DMS53 treated with DMSO at 0.1 percent for 48 hours (cell line): ENCODE measurements around the gene RALB.
"Not testable (repeated sequence)": the region's sequence is repeated elsewhere in the genome, so short reads cannot be mapped to it uniquely, and the experiment has no call there.

ENCODE experiments used
- DNase-seq: peaks from one replicate; lab custom pipeline; 2025; ENCODE audit not compliant: unreplicated experiment; lab: John Stamatoyannopoulos, UW

The RALB gene

GRCh38 chr2:120291401-120292311 is 39.0 kb downstream of the RALB start:
- DNase-seq: no peak

- DNase-seq: no peak
These were observed 40.7 kb downstream of the RALB start for GRCh38 chr2:120293096-120294007.

DNA sequence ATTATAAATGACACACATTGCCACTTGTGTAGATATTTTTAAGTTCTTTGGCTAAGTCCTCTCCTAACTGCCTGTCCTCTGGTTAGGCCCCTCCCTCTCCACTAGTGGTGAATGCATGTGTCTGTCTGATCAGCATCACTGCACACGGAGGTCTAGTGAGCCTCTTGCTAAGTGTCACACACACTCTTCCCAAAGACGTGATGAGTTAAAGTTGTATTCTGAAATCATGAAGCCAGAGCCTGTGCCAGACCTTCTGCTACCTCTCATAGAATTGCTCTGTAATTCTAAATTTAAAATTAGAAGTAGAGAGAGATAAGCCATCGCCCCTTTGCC is 41.3 kb downstream of the RALB start:
- no peak for DNase-seq

DNA sequence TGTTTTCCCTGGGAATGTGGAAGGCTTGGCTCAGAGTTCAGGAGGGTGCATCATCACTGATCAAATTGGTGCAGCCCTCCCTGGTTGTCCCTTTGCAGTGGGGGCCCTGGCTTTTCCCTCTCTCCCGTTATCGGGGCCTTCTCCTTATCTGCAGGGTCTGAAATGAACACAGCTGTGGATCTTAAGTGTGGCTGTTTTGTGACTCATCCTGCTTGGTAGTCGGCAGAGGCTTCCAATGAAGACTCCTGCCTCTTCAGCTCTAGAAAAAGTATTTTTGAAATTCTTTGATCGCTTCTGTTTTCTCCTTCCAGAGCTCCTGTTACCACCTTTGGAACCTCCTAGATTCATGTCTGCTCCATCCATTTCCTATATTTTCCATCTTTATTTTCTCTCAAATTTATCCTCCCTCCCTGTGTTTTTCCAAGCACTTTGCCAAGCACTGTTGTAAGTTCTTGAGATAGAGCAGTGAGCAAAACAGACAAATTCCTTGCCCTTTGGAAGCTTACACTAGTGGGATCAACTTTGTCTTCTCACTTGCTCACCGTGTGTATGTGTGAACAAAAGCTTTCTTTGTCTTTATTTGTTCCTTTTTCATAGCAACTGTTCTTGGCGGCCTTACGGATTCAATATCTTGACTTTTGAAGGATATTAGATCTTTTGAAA is 45.7 kb downstream of the RALB start:
- no peak for DNase-seq

GRCh38 chr2:120299004-120299403 is 46.4 kb downstream of the RALB start:
- DNase-seq: no peak

GRCh38 chr2:120299561-120299960 is 46.9 kb downstream of the RALB start:
- no peak for DNase-seq

GRCh38 chr2:120300385-120300784 is 47.7 kb downstream of the RALB start:
- DNase-seq: no peak

DNA sequence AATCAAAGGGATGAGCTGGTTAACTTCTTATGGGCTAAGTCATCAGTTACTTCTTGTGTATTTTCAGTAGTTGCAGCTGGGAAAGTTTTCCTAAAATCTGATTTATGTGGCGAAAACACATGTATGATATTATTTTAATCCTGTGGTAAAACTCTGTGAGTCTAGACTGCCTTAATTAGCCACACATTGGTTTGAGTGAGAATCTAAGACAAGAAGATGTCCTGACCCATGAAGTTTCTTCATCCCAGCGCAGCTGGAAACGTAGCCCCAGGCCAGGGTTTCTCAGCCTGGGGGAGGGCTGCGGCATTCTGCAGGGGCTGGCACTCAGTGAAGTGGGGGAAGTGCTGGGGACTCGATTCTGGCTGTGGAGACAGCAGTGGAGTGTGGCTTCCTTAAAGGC is 48.6 kb downstream of the RALB start:
- no peak for DNase-seq

DNA sequence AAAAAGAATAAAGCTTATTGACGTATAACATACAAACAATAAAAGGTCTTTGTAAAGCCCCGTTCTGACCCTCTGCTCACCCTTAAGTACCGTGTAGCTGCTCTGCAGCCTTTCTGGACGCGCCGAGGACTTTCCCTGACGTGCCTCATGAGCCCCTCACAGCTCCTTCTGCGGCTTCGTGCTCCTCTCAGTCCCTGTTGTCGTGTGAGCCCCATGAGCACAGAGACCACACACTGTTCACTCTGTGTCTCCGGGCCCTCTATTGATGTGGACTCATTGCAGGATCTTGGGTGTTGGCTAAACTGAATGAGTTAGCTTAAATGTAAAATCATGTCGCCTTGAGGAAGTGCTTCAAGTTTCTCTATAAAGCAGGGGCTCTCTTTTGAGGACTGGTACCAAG is 49.6 kb downstream of the RALB start:
- no peak for DNase-seq

GRCh38 chr2:120303177-120303576 is 50.5 kb downstream of the RALB start:
- no peak for DNase-seq

- DNase-seq: no peak
These were observed 52.6 kb downstream of the RALB start for GRCh38 chr2:120305296-120305695.

- no peak for DNase-seq
These were observed 53.4 kb downstream of the RALB start for GRCh38 chr2:120305937-120306490.

DNA sequence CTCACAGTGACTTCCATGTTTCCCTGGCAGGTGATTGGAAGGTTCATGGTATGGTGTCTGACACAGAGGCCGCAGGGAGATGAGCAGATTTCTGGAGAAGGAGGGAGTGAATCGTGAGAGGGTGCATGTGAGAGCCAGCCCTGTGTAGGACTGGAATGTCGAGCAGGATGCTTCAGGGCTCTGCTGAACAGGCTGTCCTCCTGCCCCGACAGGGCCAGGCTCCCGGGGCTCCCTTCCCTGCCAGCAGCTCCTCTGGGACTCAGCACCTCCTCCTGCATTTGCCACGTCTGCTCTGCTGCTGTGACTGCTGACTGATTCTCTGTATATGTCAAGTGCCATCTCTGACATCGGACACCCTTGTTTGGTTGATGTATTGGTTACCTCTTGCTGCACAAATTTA is 54.8 kb downstream of the RALB start:
- no peak for DNase-seq

- DNase-seq: no peak
These were observed 55.6 kb downstream of the RALB start for GRCh38 chr2:120308038-120308910.

DNA sequence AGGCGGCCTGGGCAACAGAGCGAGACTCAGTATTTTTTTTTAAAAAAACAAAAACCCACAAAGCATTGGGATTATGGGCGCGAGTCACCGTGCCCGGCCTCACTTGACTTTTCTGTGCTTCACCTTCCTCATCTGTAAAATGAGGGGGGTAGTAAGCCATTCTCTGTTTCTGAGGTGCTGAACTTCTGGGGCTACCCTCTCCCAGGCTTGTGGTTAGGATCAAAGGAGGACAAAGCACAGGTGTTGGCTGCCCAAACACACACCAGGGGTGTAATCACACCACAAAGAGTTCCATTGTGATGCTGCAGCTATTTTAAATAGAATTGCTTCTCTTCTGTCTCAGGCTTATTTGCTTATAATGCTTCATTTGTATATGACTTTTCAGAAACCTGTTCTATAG is 57.5 kb downstream of the RALB start:
- DNase-seq: no peak

GRCh38 chr2:120310841-120311240 is 58.2 kb downstream of the RALB start:
- not testable (repeated sequence) for DNase-seq

DNA sequence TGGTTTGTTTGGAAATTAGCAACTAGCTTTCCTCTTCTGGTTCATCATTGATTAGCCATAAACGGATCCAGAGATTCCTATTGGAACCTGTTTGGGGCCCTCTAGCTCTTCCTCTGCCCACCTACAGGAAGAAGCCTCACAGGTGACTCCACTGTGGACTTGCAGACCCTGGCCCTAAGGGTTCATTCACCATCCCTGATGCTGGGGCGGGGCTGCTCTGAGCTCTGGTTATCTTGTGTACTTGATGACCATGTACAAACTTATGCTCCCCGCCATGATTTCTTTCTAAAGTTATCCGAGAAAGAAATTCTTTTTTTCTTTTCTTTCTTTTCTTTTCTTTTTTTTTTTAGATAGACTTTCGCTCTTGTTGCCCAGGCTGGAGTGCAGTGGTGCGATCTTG is 59.4 kb downstream of the RALB start:
- no peak for DNase-seq

- DNase-seq: peak; percentile 82
These were observed 60.4 kb downstream of the RALB start for GRCh38 chr2:120312860-120313694.
